DOHH2 (cell line): Measurements from ENCODE around the gene MYT1.

Experiments used
- H3F3A ChIP-seq: fragments of 200-600 bp; sonication (generic), shearing (Covaris generic); 2 replicates; pipeline ENCODE4 v1.6.0; 2016; ENCODE audit warnings: antibody characterized with exemption, mild to moderate bottlenecking; ENCODE audit not compliant: control insufficient read depth, insufficient read depth
- H3K27ac ChIP-seq: fragments of 200-600 bp; sonication (generic); 2 replicates; pipeline ENCODE4 v1.5.1; 2014; ENCODE audit warnings: low read depth, mild to moderate bottlenecking, low read length, moderate library complexity
- H3K27me3 ChIP-seq: fragments of 200-600 bp; sonication (generic); 2 replicates; pipeline ENCODE4 v1.6.1; 2014; ENCODE audit warnings: mild to moderate bottlenecking, low read length, mixed read lengths; ENCODE audit not compliant: control insufficient read depth
- H3K36me3 ChIP-seq: fragments of 200-600 bp; sonication (generic); 2 replicates; pipeline ENCODE4 v1.6.1; 2014; ENCODE audit warnings: mild to moderate bottlenecking, low read length, moderate library complexity, mixed read lengths; ENCODE audit not compliant: control insufficient read depth
- H3K4me1 ChIP-seq: fragments of 200-600 bp; sonication (generic); 2 replicates; pipeline ENCODE4 v1.6.1; 2014; ENCODE audit warnings: mild to moderate bottlenecking, low read length, mixed read lengths; ENCODE audit not compliant: control insufficient read depth
- H3K4me2 ChIP-seq: fragments of 200-600 bp; sonication (generic); 2 replicates; pipeline ENCODE4 v1.6.0; 2014; ENCODE audit warnings: mild to moderate bottlenecking, low read length, moderate library complexity
- H3K4me3 ChIP-seq: fragments of 200-600 bp; sonication (generic); 2 replicates; pipeline ENCODE4 v1.5.1; 2014; ENCODE audit warnings: mild to moderate bottlenecking, low read length, mixed read lengths
- H3K79me2 ChIP-seq: fragments of 200-600 bp; sonication (generic); 2 replicates; pipeline ENCODE4 v1.6.1; 2014; ENCODE audit warnings: mild to moderate bottlenecking, low read length, mixed read lengths; ENCODE audit not compliant: control insufficient read depth
- H3K9me2 ChIP-seq: fragments of 200-600 bp; sonication (generic); replicated peaks from 2 replicates; pipeline ENCODE4 v1.6.1; 2014; ENCODE audit warnings: mild to moderate bottlenecking, low read length, mixed read lengths; ENCODE audit not compliant: control insufficient read depth
- H3K9me3 ChIP-seq: fragments of 200-600 bp; sonication (generic); 2 replicates; pipeline ENCODE4 v1.6.1; 2014; ENCODE audit warnings: antibody characterized with exemption, low read length, mixed read lengths; ENCODE audit not compliant: control insufficient read depth, insufficient read depth
- H4K20me1 ChIP-seq: fragments of 200-600 bp; sonication (generic); 2 replicates; pipeline ENCODE4 v1.6.0; 2014; ENCODE audit warnings: low read depth, mild to moderate bottlenecking, antibody characterized with exemption, low read length, moderate library complexity; ENCODE audit not compliant: control insufficient read depth, insufficient read depth
- CTCF ChIP-seq: fragments of 200-600 bp; sonication (generic); IDR thresholded peaks from one replicate; pipeline ENCODE4 v1.5.1; 2014; ENCODE audit warnings: antibody characterized with exemption, mild to moderate bottlenecking, low read depth, low read length; ENCODE audit not compliant: poor library complexity, severe bottlenecking
- EZH2phosphoT487 ChIP-seq: fragments of 200-600 bp; sonication (generic); IDR thresholded peaks from 2 replicates; pipeline ENCODE4 v1.6.1; 2017; ENCODE audit warnings: borderline replicate concordance, mild to moderate bottlenecking, antibody characterized with exemption, low read length, moderate library complexity, mixed read lengths

The MYT1 gene

GRCh38 chr20:64266988-64267387 is 102.7 kb downstream of the MYT1 start:
- Histone ChIP-seq H3K79me2 (peaks cover 15% of the 10 kb centered on the region), H3K9me3 (peaks cover 3% of the 10 kb centered on the region; the same call in 1 of the 2 replicates), H3K4me2 (no peak overlapping the region), H3F3A (no peaks in the 10 kb centered on the region), H3K27ac (no peak overlapping the region), H3K27me3 (no peaks in the 10 kb centered on the region), H3K4me1 (no peaks in the 10 kb centered on the region), H3K9me2 (no peaks in the 10 kb centered on the region), H3K4me3 (no peak overlapping the region), H4K20me1 (no peaks in the 10 kb centered on the region), H3K36me3 (peaks cover 52% of the 10 kb centered on the region)
- TF ChIP-seq CTCF (no peak), EZH2phosphoT487 (no peak)

- Histone ChIP-seq H3K27me3 (no peaks in the 10 kb centered on the region), H3K4me3 (no peak overlapping the region), H3F3A (no peaks in the 10 kb centered on the region), H3K9me2 (no peaks in the 10 kb centered on the region), H4K20me1 (no peaks in the 10 kb centered on the region), H3K9me3 (peaks cover 3% of the 10 kb centered on the region; the same call in 1 of the 2 replicates), H3K36me3 (peaks cover 54% of the 10 kb centered on the region), H3K27ac (no peak overlapping the region), H3K4me2 (no peak overlapping the region), H3K79me2 (peaks cover 14% of the 10 kb centered on the region; the same call in 1 of the 2 replicates), H3K4me1 (no peaks in the 10 kb centered on the region)
- TF ChIP-seq EZH2phosphoT487 (no peak), CTCF (no peak)
Measured at GRCh38 chr20:64268174-64268573, 103.9 kb downstream of the MYT1 start.

GRCh38 chr20:64269604-64270411 is 105.6 kb downstream of the MYT1 start:
- H3K4me1 ChIP-seq = no peaks in the 10 kb centered on the region
- H3K27me3 ChIP-seq = no peaks in the 10 kb centered on the region
- H3K9me2 ChIP-seq = no peaks in the 10 kb centered on the region
- no peak overlapping the region for H3K4me2 ChIP-seq
- TF ChIP-seq EZH2phosphoT487 (no peak), CTCF (no peak)
- peaks cover 51% of the 10 kb centered on the region for H3K36me3 ChIP-seq
- no peaks in the 10 kb centered on the region for H4K20me1 ChIP-seq
- H3K79me2 ChIP-seq = peaks cover 6% of the 10 kb centered on the region; the same call in 1 of the 2 replicates
- no peak overlapping the region for H3K4me3 ChIP-seq
- H3K27ac ChIP-seq = no peak overlapping the region
- H3K9me3 ChIP-seq = peaks cover 3% of the 10 kb centered on the region; the same call in 1 of the 2 replicates
- H3F3A ChIP-seq = no peaks in the 10 kb centered on the region
